Lung microvascular endothelial cell (primary cell): ENCODE results near the gene SLC25A34. TPM values are rescaled to one million over a fixed set of nuclear protein-coding genes. Genes with fewer than 3 reads are reported as not detected.

Source experiments
- DNase-seq, 2 donors: peaks; one replicate each; pipeline versions ENCODE4 v3.0.0 to v3.0.0-alpha.2; 2010; ENCODE audit warnings: low read depth in 2 of 2
- total RNA-seq: library from RNA; depleted of rRNA; stranded (reverse); fragments of >200 nt; gene quantifications from 2 replicates; pipeline ENCODE4 v1.2.1, GENCODE V29; 2014

Gene SLC25A34
- total RNA-seq, 1 donor from 2014 or later = 0.60 TPM

- peak in 1 of 2 donors; percentile 38 for DNase-seq
Observed at GRCh38 chr1:15714406-15715136, 21.5 kb upstream of the SLC25A34 start.

GRCh38 chr1:15717418-15718125 is 18.5 kb upstream of the SLC25A34 start:
- DNase-seq = no peak

- no peak for DNase-seq
Observed at GRCh38 chr1:15718199-15718601, 17.9 kb upstream of the SLC25A34 start.

GRCh38 chr1:15719381-15720120 is 16.5 kb upstream of the SLC25A34 start:
- no peak for DNase-seq

GRCh38 chr1:15720861-15721260 is 15.2 kb upstream of the SLC25A34 start:
- DNase-seq = no peak

- DNase-seq = no peak
Observed at GRCh38 chr1:15722411-15722810, 13.6 kb upstream of the SLC25A34 start.

GRCh38 chr1:15722836-15723532 is 13.1 kb upstream of the SLC25A34 start:
- no peak for DNase-seq

GRCh38 chr1:15723631-15724246 is 12.3 kb upstream of the SLC25A34 start:
- no peak for DNase-seq

GRCh38 chr1:15724949-15725880 is 10.8 kb upstream of the SLC25A34 start:
- no peak for DNase-seq

- no peak for DNase-seq
Observed at GRCh38 chr1:15726508-15726907, 9.6 kb upstream of the SLC25A34 start.

- no peak for DNase-seq
Observed at GRCh38 chr1:15727021-15727420, 9.0 kb upstream of the SLC25A34 start.

GRCh38 chr1:15727424-15727823 is 8.6 kb upstream of the SLC25A34 start:
- DNase-seq = no peak

- no peak for DNase-seq
Observed at GRCh38 chr1:15727866-15728534, 8.1 kb upstream of the SLC25A34 start.

GRCh38 chr1:15728937-15729657 is 7.0 kb upstream of the SLC25A34 start:
- DNase-seq = no peak

- DNase-seq = no peak
Observed at GRCh38 chr1:15730423-15730822, 5.6 kb upstream of the SLC25A34 start.

GRCh38 chr1:15730936-15731335 is 5.1 kb upstream of the SLC25A34 start:
- DNase-seq = no peak

GRCh38 chr1:15731735-15732685 is 4.0 kb upstream of the SLC25A34 start:
- DNase-seq = no peak

- no peak for DNase-seq
Observed at GRCh38 chr1:15732686-15733081, 3.4 kb upstream of the SLC25A34 start.
